ENCODE data around the gene MTLN.
A peak's percentile ranks its signal among the peaks of the same experiment; 100 is the strongest.
"Not testable (repeated sequence)": the region's sequence is repeated elsewhere in the genome, so short reads cannot be mapped to it uniquely, and the experiment has no call there.

The MTLN gene

GRCh38 chr2:110219496-110220189, 7.3 kb upstream of the MTLN start:
- DNase-seq (ENCODE audit: low read depth), result peak; percentile 69
- no peak overlapping the region for H3K4me3 ChIP-seq (ENCODE audit: low read length)
- no peak for TF ChIP-seq CTCF (conservative IDR thresholded peaks at IDR 0.05; ENCODE audit: low read length)

- DNase-seq (ENCODE audit: low read depth); H3K4me3 ChIP-seq (ENCODE audit: low read length): not testable (repeated sequence)
Measured at GRCh38 chr2:110218889-110219288, 6.5 kb upstream of the MTLN start.

GRCh38 chr2:110216803-110217202, 4.5 kb upstream of the MTLN start:
- TF ChIP-seq CTCF (conservative IDR thresholded peaks at IDR 0.05; ENCODE audit: low read length), result no peak
- no peak overlapping the region for H3K4me3 ChIP-seq (ENCODE audit: low read length)
- peak; percentile 58 for DNase-seq (ENCODE audit: low read depth)

- no peak for TF ChIP-seq CTCF (conservative IDR thresholded peaks at IDR 0.05; ENCODE audit: low read length)
- DNase-seq (ENCODE audit: low read depth), result no peak
- H3K4me3 ChIP-seq (ENCODE audit: low read length), result no peak overlapping the region
Measured at GRCh38 chr2:110216199-110216598, 3.9 kb upstream of the MTLN start.

GRCh38 chr2:110215566-110216158, 3.3 kb upstream of the MTLN start:
- no peak for DNase-seq (ENCODE audit: low read depth)
- H3K4me3 ChIP-seq (ENCODE audit: low read length), result no peak overlapping the region
- no peak for TF ChIP-seq CTCF (conservative IDR thresholded peaks at IDR 0.05; ENCODE audit: low read length)

- TF ChIP-seq CTCF (conservative IDR thresholded peaks at IDR 0.05; ENCODE audit: low read length), result no peak
- DNase-seq (ENCODE audit: low read depth), result no peak
- no peak overlapping the region for H3K4me3 ChIP-seq (ENCODE audit: low read length)
Measured at GRCh38 chr2:110215091-110215490, 2.7 kb upstream of the MTLN start.

- H3K4me3 ChIP-seq (ENCODE audit: low read length); DNase-seq (ENCODE audit: low read depth): not testable (repeated sequence)
Measured at GRCh38 chr2:110213522-110213921, 1.2 kb upstream of the MTLN start.

- TF ChIP-seq CTCF (conservative IDR thresholded peaks at IDR 0.05; ENCODE audit: low read length), result no peak
- H3K4me3 ChIP-seq (ENCODE audit: low read length), result no peak overlapping the region
- DNase-seq (ENCODE audit: low read depth), result no peak
Measured at GRCh38 chr2:110205660-110206455, 6.5 kb downstream of the MTLN start.

Measured in AG10803 (cell line).